Activated T-cell treated with anti-CD3 and anti-CD28 coated beads, Interleukin-2, amount 50 U/mL, for 48 hours (primary cell): ENCODE results near the gene TM7SF2.

Experiments used
- DNase-seq, 2 experiments: peaks; one replicate each; pipeline ENCODE4 v3.0.0-alpha.2; 2020

Gene TM7SF2

GRCh38 chr11:65090628-65091027 is 21.0 kb upstream of the TM7SF2 start:
- no peak for DNase-seq

GRCh38 chr11:65095427-65095826 is 16.2 kb upstream of the TM7SF2 start:
- no peak for DNase-seq

- peak; percentile 89 to 90 for DNase-seq
Measured at GRCh38 chr11:65095974-65096806, 15.5 kb upstream of the TM7SF2 start, which contains the start of gene VPS51. TSS of gene VPS51 (plus strand) at chr11:65096214. CDS start at chr11:65096251, 37 bp downstream.

GRCh38 chr11:65096926-65097325 is 14.7 kb upstream of the TM7SF2 start:
- DNase-seq = no peak

GRCh38 chr11:65100674-65101350 is 10.9 kb upstream of the TM7SF2 start:
- no peak for DNase-seq

GRCh38 chr11:65102142-65103095 is 9.3 kb upstream of the TM7SF2 start:
- no peak for DNase-seq

GRCh38 chr11:65103476-65103875 is 8.2 kb upstream of the TM7SF2 start:
- no peak for DNase-seq

GRCh38 chr11:65104628-65105027 is 7.0 kb upstream of the TM7SF2 start:
- DNase-seq = no peak

GRCh38 chr11:65107078-65107477 is 4.6 kb upstream of the TM7SF2 start:
- DNase-seq = no peak

GRCh38 chr11:65107751-65108468 is 3.8 kb upstream of the TM7SF2 start:
- DNase-seq = no peak

GRCh38 chr11:65108469-65109123 is 3.1 kb upstream of the TM7SF2 start:
- no peak for DNase-seq

- no peak for DNase-seq
Measured at GRCh38 chr11:65109231-65110198, 2.2 kb upstream of the TM7SF2 start.

- DNase-seq = peak; percentile 99 to 100
Measured at GRCh38 chr11:65110354-65110861, 1.3 kb upstream of the TM7SF2 start.

GRCh38 chr11:65111159-65111743 is 421 bp upstream of the TM7SF2 start:
- no peak for DNase-seq

GRCh38 chr11:65112546-65113360 is 1.1 kb downstream of the TM7SF2 start:
- DNase-seq = peak; percentile 81 to 86

GRCh38 chr11:65113361-65113756 is 1.7 kb downstream of the TM7SF2 start:
- no peak for DNase-seq

- no peak for DNase-seq
Measured at GRCh38 chr11:65113839-65114238, 2.2 kb downstream of the TM7SF2 start.

- no peak for DNase-seq
Measured at GRCh38 chr11:65114538-65115171, 3.0 kb downstream of the TM7SF2 start.
